ENCODE measurements around the gene TMEM250.

TMEM250 gene

DNA sequence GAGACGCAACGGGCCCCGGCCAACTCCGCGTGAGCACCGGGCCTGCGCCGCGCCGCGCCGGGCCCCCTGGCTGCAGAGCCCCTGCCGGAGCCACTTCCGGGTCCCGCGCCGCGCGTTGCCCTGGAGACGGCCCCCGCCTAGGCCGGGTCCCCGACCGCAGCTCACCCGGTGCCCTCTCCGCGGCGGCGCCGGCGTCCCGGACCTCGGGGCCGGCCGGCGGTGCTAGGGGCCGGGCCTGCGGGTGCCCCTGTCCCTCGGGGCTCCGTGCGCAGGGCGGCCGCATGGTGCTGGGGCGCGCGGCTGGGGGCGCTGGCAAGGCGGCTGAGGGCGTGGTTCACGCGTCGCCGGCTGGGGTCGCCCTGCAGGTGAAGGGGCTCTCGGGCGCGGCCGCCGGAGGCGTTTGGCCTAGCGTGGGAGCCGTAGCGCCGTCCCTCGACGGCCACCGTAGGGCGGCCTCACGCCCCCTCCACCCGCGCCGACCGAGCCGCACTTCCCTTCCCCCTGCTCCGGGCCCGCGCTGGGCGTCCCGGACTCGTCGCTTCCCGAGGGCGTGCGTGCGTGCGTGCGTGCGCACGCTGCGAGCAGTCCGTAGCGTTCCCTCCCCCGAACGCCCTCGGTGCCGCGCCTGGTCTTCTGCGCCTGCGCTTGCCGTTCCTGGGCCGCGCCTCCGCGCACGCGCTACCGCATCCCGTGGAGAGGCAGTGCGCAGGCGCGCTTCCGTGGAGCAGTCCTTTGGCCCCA, at the start of gene TMEM250:
TMEM250 (minus strand) TSS at position 556 of the 741 bp plus-strand sequence. CDS start 1,975 bp downstream, outside the sequence.
- TF ChIP-seq, protein P1, sequence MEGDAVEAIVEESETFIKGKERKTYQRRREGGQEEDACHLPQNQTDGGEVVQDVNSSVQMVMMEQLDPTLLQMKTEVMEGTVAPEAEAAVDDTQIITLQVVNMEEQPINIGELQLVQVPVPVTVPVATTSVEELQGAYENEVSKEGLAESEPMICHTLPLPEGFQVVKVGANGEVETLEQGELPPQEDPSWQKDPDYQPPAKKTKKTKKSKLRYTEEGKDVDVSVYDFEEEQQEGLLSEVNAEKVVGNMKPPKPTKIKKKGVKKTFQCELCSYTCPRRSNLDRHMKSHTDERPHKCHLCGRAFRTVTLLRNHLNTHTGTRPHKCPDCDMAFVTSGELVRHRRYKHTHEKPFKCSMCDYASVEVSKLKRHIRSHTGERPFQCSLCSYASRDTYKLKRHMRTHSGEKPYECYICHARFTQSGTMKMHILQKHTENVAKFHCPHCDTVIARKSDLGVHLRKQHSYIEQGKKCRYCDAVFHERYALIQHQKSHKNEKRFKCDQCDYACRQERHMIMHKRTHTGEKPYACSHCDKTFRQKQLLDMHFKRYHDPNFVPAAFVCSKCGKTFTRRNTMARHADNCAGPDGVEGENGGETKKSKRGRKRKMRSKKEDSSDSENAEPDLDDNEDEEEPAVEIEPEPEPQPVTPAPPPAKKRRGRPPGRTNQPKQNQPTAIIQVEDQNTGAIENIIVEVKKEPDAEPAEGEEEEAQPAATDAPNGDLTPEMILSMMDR (IDR thresholded peaks at IDR 0.05; ENCODE audit: control insufficient read depth, insufficient read depth, low read depth, low read length, missing control alignments): no peak
- H3K4me3 ChIP-seq (ENCODE audit: control insufficient read depth, low read depth, low read length): peak within 1 kb of the TSS; percentile 61

DNA sequence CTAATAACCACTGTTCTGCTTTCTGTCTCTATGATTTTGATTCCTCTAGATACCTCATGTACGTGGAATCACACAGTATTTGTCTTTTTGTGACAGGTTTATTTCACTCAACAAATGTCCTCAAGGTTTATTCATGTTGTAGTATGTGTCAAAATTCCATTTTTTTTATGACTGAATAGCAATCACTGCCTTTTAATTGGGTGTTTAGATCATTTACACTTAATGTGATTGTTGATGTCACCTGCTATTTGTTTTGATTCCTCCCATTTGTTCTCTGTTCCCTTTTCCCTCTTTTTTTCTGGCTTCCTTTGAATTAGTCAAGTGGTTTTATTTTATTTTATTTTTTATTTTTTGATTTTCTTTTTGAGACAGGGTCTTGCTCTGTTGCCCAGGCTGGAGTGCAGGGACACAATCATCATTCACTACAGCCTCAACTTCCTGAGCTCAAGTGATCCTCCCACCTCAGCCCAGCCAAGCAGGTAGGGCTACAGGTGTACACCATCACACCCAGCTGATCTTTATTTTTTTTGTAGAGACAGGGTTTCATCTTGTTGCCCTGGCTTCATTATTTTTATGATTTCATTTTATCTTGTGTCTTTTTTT, 44.7 kb upstream of the TMEM250 start:
- no peak overlapping the region for H3K4me3 ChIP-seq (ENCODE audit: control insufficient read depth, low read depth, low read length)
- no peak for DNase-seq (ENCODE audit: low read depth)

More for the DNA sequence above, at the start of gene TMEM250:
- DNase-seq (ENCODE audit: low read depth): peak; percentile 73

DNA sequence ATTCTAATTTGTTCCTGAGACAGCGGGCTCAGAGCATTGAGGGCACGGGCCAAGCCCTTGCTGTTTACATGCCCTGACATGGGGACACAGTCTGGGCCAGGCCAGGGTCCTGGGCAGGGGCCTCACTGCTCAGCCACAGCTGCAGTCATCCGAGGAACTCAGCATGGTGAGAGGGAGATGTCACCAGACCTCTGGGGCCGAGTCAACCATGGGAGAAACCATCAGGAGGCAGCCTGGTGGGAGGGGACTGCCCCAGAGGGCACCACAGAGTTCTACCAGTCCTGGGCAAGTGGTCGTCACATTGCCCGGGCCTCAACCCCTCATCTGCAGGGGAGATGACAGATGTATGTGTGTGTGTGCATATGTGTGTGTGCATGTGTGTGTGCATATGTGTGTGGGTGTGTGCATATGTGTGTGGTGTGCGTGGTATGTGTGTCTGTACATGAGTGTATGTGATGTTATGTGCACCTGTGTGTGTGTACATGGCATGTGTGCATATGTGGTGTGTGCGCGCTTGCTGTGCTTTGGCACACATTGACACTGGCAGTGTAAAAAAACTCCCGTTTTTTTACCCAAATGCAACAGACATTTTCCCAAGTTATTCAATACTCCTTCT, 42.4 kb upstream of the TMEM250 start:
- TF ChIP-seq, protein P1 (IDR thresholded peaks at IDR 0.05; ENCODE audit: control insufficient read depth, insufficient read depth, low read depth, low read length, missing control alignments): no peak
- no peak overlapping the region for H3K4me3 ChIP-seq (ENCODE audit: control insufficient read depth, low read depth, low read length)
- no peak for DNase-seq (ENCODE audit: low read depth)

More for the DNA sequence above, 44.7 kb upstream of the TMEM250 start:
- TF ChIP-seq, protein P1 (IDR thresholded peaks at IDR 0.05; ENCODE audit: control insufficient read depth, insufficient read depth, low read depth, low read length, missing control alignments): no peak

DNA sequence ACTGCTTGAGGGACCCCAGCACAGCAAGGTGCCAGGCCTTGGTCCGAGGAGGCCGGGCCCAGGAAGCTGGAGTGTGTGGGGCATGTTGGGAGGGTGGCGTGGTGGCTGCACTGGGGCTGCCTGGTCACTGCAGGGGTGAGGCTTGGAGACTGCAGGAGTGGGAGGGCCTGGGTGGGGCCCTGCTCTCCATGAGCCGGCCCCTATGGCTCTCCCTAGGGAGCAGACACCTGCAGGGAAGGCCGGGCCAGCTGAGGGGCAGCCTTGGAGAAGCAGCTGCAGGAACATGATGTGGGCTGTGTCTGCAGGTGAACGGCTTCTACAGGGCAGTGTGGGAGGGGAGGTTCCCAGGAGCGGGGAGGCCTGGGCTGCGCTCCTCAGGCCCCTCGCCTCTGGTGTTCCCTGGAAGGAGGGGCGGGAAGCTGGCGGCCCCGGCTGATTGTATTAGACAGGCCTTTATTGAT, 41.7 kb upstream of the TMEM250 start:
- H3K4me3 ChIP-seq (ENCODE audit: control insufficient read depth, low read depth, low read length): no peak overlapping the region
- TF ChIP-seq, protein P1 (IDR thresholded peaks at IDR 0.05; ENCODE audit: control insufficient read depth, insufficient read depth, low read depth, low read length, missing control alignments): no peak
- DNase-seq (ENCODE audit: low read depth): no peak

DNA sequence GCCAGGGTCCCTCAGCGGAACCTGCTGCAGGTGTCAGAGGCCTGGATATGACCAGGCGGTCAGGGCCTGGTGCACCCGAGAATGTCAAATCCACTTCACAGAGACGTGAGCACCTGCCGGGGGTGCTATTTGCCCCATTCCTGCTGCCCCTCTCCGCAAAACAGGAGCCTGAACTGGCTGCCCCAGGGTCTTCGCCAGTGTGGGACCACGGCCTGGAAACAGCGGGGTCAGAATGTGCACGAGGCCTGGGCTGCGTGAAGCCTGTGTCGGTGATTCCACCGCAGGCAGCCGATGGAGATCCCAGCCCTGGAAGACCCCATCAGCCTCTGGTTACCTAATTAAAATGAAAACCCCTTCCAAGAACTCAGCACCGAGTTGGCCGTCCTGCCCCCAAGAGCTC, 41.2 kb upstream of the TMEM250 start:
- TF ChIP-seq, protein P1 (IDR thresholded peaks at IDR 0.05; ENCODE audit: control insufficient read depth, insufficient read depth, low read depth, low read length, missing control alignments): no peak
- H3K4me3 ChIP-seq (ENCODE audit: control insufficient read depth, low read depth, low read length): no peak overlapping the region
- DNase-seq (ENCODE audit: low read depth): no peak

DNA sequence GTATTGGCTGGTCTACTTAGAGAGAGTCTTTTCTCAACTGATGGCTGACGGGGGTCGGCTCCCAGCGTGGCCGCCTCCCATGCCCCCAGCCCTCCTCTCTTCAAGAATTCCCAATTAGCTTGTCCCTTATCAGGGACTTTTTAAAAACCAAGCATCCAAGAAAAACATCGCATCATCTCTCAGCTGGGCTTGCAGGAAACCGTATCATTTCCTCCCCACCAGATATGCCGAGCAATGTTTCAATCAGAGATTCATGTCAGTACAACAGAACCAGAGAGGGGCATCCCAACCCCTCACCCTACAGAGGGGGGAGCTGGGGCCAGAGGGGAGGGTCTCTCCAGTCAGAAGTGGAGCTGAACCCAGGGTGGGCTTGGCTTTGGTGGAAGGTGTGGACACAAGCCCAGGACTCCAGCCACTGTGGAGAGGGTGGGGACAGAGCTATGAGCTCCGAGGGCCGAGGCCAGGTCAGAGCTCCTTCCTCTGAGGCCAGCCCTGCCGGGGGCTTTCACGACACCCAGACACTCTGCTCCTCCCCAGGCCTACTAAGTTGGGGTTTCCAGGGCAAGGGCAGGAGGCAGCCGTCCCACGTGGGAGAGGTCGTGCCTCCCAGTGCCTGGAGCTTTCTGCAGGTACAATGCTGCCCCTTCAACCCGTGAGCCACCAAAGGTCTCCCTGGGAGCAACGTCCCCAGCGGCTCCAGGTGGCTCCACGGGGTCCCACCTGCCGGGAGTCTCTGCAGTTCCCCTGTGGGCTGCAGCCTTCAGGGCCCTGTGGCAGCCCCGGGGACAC, 39.0 kb upstream of the TMEM250 start:
- no peak for DNase-seq (ENCODE audit: low read depth)
- no peak overlapping the region for H3K4me3 ChIP-seq (ENCODE audit: control insufficient read depth, low read depth, low read length)
- TF ChIP-seq, protein P1 (IDR thresholded peaks at IDR 0.05; ENCODE audit: control insufficient read depth, insufficient read depth, low read depth, low read length, missing control alignments): no peak

Measured in AG09309 (cell line).